Measurements from ENCODE around the gene MED26. TPM values are rescaled to one million over a fixed set of nuclear protein-coding genes. Genes with fewer than 3 reads are reported as not detected.
A peak's percentile ranks its signal among the peaks of the same experiment; 100 is the strongest.

Gene MED26
- total RNA-seq, 1 experiment from 2014 or later, result 15.6 TPM

DNA sequence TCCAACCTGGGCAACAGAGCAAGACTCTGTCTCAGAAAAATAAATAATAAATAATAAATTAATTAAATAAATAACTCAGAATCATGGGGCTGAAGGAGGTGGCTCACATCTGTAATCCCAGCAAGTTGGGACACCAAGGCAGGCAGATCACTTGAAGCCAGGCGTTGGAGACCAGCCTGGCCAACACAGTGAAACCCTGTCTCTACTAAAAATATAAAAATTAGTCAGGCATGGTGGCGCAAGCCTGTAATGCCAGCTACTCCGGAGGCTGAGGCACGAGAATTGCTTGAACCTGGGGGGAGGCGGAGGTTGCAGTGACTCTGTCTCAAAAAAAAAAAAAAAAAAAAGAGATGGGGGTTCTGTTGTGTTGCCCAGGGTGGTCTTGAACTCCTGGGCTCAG is 40.2 kb upstream of the MED26 start:
- H3K27ac ChIP-seq (ENCODE audit: low read depth, low read length, poor library complexity, severe bottlenecking), result no peak overlapping the region
- CTCF ChIA-PET, result interaction anchor here (0.6 kb wide), 1 partner anchor 9 kb away, joined by 4 read pairs; no protein-coding TSS in a partner anchor

DNA sequence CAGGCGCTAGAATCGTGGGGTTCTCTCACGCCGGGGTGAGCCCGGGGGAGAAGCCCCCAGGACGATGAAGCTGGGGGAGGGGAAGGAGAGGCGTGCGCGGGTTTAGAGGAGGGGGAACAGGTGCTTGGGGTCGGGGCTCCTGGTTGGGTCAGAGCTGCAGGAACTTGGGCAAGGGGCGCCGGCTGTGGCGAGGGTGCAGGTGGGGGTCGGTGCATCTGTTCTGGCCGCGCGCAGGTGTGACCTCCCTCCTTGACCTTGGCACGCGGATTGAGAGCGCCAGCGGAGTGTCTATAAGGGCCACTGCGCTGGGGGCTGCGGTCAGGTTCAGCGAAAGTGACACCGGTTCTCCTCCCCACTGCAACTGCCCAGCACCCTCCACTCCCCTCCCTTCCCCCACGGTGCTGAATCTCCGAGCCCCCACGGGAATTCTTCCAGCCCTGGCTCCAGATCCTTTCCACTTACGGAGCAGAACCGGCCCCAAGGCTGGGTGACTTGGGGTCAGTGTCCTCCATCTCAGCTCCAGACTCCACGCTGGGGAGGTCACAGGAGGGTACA is 33.6 kb upstream of the MED26 start:
- Histone ChIP-seq H3K36me3 (ENCODE audit: insufficient read depth, low read length, poor library complexity, severe bottlenecking) (peaks cover 15% of the 10 kb centered on the region), H3K4me3 (ENCODE audit: low read depth, low read length, poor library complexity, severe bottlenecking) (peak overlapping the region; percentile 83), H3K4me1 (ENCODE audit: insufficient read depth, low read length, poor library complexity, severe bottlenecking) (peaks cover 9% of the 10 kb centered on the region), H3K27me3 (replicated peaks; ENCODE audit: insufficient read depth, low read depth, low read length, poor library complexity) (no peaks in the 10 kb centered on the region), H3K27ac (ENCODE audit: low read depth, low read length, poor library complexity, severe bottlenecking) (peak overlapping the region; percentile 65), H3K9me3 (ENCODE audit: low read depth, low read length, poor library complexity, severe bottlenecking) (no peaks in the 10 kb centered on the region)
- POLR2A ChIA-PET (ENCODE audit: low non-redundant PET), result no interaction called here
- TF ChIP-seq, protein P1, sequence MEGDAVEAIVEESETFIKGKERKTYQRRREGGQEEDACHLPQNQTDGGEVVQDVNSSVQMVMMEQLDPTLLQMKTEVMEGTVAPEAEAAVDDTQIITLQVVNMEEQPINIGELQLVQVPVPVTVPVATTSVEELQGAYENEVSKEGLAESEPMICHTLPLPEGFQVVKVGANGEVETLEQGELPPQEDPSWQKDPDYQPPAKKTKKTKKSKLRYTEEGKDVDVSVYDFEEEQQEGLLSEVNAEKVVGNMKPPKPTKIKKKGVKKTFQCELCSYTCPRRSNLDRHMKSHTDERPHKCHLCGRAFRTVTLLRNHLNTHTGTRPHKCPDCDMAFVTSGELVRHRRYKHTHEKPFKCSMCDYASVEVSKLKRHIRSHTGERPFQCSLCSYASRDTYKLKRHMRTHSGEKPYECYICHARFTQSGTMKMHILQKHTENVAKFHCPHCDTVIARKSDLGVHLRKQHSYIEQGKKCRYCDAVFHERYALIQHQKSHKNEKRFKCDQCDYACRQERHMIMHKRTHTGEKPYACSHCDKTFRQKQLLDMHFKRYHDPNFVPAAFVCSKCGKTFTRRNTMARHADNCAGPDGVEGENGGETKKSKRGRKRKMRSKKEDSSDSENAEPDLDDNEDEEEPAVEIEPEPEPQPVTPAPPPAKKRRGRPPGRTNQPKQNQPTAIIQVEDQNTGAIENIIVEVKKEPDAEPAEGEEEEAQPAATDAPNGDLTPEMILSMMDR (conservative IDR thresholded peaks at IDR 0.05; ENCODE audit: low read depth, low read length), result no peak
- TF ChIP-seq EZH2 (IDR thresholded peaks at IDR 0.05; ENCODE audit: borderline replicate concordance, low read depth, low read length, poor library complexity, severe bottlenecking), result no peak
- no peak for DNase-seq (ENCODE audit: low spot score)
- BruUV-seq (replicated peaks), result no TSS peak
- intact Hi-C loops (cut with micrococcal nuclease; ENCODE audit: unreplicated experiment), result no loop called here
- CTCF ChIA-PET, result interaction anchor here (0.6 kb wide), 1 partner anchor 512 kb away, joined by 3 read pairs; no protein-coding TSS in a partner anchor

More for the DNA sequence above, 40.2 kb upstream of the MED26 start:
- Histone ChIP-seq H3K4me1 (ENCODE audit: insufficient read depth, low read length, poor library complexity, severe bottlenecking) (no peaks in the 10 kb centered on the region), H3K27me3 (replicated peaks; ENCODE audit: insufficient read depth, low read depth, low read length, poor library complexity) (no peaks in the 10 kb centered on the region), H3K36me3 (ENCODE audit: insufficient read depth, low read length, poor library complexity, severe bottlenecking) (no peaks in the 10 kb centered on the region), H3K4me3 (ENCODE audit: low read depth, low read length, poor library complexity, severe bottlenecking) (no peak overlapping the region), H3K9me3 (ENCODE audit: low read depth, low read length, poor library complexity, severe bottlenecking) (no peaks in the 10 kb centered on the region)
- no peak for DNase-seq (ENCODE audit: low spot score)
- BruUV-seq (replicated peaks), result no TSS peak
- POLR2A ChIA-PET (ENCODE audit: low non-redundant PET), result no interaction called here
- TF ChIP-seq, protein P1 (conservative IDR thresholded peaks at IDR 0.05; ENCODE audit: low read depth, low read length), result no peak
- no peak for TF ChIP-seq EZH2 (IDR thresholded peaks at IDR 0.05; ENCODE audit: borderline replicate concordance, low read depth, low read length, poor library complexity, severe bottlenecking)
- intact Hi-C loops (cut with micrococcal nuclease; ENCODE audit: unreplicated experiment), result no loop called here

DNA sequence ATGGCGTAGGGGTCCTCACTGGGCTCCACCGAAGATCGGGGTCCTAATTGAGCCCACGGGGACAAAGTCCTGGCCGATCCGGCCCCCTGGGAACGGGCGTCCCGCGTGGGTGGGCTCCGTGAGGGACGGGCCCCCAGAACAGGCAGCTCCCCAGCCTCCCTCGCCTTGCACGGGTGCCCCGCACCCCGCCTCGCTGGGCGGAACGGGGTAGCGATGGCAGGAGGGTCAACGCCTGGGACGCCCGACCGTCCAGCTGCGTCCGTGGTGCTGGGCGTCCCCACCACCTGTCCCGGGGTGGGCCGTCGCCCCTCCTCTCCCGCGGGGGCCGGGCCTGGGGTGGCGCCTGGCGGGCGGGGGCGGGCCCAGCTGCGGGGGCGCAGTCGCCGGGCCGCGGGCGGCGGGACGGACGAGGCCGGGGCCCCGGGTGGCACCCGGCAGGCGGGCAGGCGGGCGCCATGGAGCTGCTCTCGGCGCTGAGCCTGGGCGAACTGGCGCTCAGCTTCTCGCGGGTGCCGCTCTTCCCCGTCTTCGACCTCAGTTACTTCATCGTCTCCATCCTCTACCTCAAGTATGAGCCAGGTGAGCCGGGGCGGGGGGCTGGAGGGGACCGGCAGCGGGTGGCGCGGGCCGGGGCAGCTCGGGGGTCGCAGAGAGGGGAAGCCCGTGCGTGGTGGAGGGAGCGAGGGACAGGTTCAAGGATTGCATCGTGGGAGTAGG is 32.9 kb upstream of the MED26 start, which contains the start of gene TMEM38A:
TSS of gene TMEM38A (plus strand) at position 377 of the 717 bp plus-strand sequence. CDS start at position 456, 79 bp downstream.
- Histone ChIP-seq H3K9me3 (ENCODE audit: low read depth, low read length, poor library complexity, severe bottlenecking) (no peaks in the 10 kb centered on the region), H3K27ac (ENCODE audit: low read depth, low read length, poor library complexity, severe bottlenecking) (peak within 1 kb of the TSS; percentile 97), H3K27me3 (replicated peaks; ENCODE audit: insufficient read depth, low read depth, low read length, poor library complexity) (no peaks in the 10 kb centered on the region), H3K4me1 (ENCODE audit: insufficient read depth, low read length, poor library complexity, severe bottlenecking) (peaks cover 9% of the 10 kb centered on the region), H3K4me3 (ENCODE audit: low read depth, low read length, poor library complexity, severe bottlenecking) (peak within 1 kb of the TSS; percentile 83), H3K36me3 (ENCODE audit: insufficient read depth, low read length, poor library complexity, severe bottlenecking) (peaks cover 21% of the 10 kb centered on the region)
- peak; percentile 31 for DNase-seq (ENCODE audit: low spot score)
- intact Hi-C loops (cut with micrococcal nuclease; ENCODE audit: unreplicated experiment), result no loop called here
- ChIA-PET POLR2A (ENCODE audit: low non-redundant PET) (no interaction called here), CTCF (no interaction called here)
- TF ChIP-seq EZH2 (IDR thresholded peaks at IDR 0.05; ENCODE audit: borderline replicate concordance, low read depth, low read length, poor library complexity, severe bottlenecking), result no peak
- TF ChIP-seq, protein P1 (conservative IDR thresholded peaks at IDR 0.05; ENCODE audit: low read depth, low read length), result no peak
- BruUV-seq (replicated peaks), result no TSS peak

All from A673 (cell line).